Measurements from ENCODE around the gene TLCD1.

- TF ChIP-seq, protein P1, sequence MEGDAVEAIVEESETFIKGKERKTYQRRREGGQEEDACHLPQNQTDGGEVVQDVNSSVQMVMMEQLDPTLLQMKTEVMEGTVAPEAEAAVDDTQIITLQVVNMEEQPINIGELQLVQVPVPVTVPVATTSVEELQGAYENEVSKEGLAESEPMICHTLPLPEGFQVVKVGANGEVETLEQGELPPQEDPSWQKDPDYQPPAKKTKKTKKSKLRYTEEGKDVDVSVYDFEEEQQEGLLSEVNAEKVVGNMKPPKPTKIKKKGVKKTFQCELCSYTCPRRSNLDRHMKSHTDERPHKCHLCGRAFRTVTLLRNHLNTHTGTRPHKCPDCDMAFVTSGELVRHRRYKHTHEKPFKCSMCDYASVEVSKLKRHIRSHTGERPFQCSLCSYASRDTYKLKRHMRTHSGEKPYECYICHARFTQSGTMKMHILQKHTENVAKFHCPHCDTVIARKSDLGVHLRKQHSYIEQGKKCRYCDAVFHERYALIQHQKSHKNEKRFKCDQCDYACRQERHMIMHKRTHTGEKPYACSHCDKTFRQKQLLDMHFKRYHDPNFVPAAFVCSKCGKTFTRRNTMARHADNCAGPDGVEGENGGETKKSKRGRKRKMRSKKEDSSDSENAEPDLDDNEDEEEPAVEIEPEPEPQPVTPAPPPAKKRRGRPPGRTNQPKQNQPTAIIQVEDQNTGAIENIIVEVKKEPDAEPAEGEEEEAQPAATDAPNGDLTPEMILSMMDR (IDR thresholded peaks at IDR 0.05; ENCODE audit: poor library complexity, severe bottlenecking), result no peak
- TF ChIP-seq POLR2AphosphoS5 (IDR thresholded peaks at IDR 0.05), result no peak
- no peak for TF ChIP-seq SMC3 (conservative IDR thresholded peaks at IDR 0.05; ENCODE audit: poor library complexity)
- no peak for TF ChIP-seq EZH2 (IDR thresholded peaks at IDR 0.05; ENCODE audit: borderline replicate concordance, insufficient read depth, low read length, poor library complexity, severe bottlenecking)
- TF ChIP-seq TAF1 (IDR thresholded peaks at IDR 0.05; ENCODE audit: low read depth), result no peak
- TF ChIP-seq REST (IDR thresholded peaks at IDR 0.05; ENCODE audit: borderline replicate concordance), result no peak
- TF ChIP-seq RAD21 (conservative IDR thresholded peaks at IDR 0.05), result no peak
Observed at GRCh38 chr17:28686296-28686695, 39.7 kb downstream of the TLCD1 start.

Measured in neural cell (in vitro differentiated cells).